Measurements from ENCODE around the gene INSC.

DNA sequence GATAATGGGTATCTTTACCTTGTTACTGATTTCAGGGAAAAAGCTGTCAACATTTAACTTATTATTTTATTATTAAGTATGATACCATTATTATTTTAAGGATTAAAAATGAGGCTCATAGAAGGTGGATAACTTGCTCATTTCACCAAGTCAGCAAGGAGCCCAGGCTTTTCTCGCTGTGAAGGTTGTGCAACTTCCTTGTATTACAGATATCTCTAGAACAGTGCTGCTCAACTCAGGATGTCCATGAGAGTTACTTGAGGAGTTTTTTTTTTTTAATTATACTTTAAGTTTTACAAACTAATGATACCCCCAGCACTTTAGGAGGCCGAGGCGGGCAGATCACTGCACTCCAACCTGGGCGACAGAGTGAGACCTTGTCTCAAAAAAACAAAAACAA, 98.2 kb downstream of the INSC start:
- TF ChIP-seq POLR2A (IDR thresholded peaks at IDR 0.05; ENCODE audit: low read depth, low read length), result no peak
- no peak for TF ChIP-seq TAF1 (IDR thresholded peaks at IDR 0.05; ENCODE audit: low read depth, low read length)
- TF ChIP-seq POLR2AphosphoS5 (IDR thresholded peaks at IDR 0.05; ENCODE audit: low read depth, low read length), result no peak

All from GM12891 (cell line).